Peyer's patch (tissue), 4 donors: ENCODE measurements around the gene KRTAP4-1. TPM values are rescaled to one million over a fixed set of nuclear protein-coding genes. Genes with fewer than 3 reads are reported as not detected.

ENCODE experiments used
- DNase-seq, 3 donors: peaks; one replicate each; pipeline ENCODE4 v3.0.0-alpha.2; 2017 to 2019
- H3K27ac ChIP-seq, 4 donors: fragments of 200-600 bp; sonication (generic); one replicate each; pipeline ENCODE4 v1.5.1; 2016 to 2019
- H3K27me3 ChIP-seq, 2 donors: fragments of 200-600 bp; sonication (generic); one replicate each; pipeline ENCODE4 v1.5.1; 2019
- H3K36me3 ChIP-seq, 3 donors: fragments of 200-600 bp; sonication (generic); one replicate each; pipeline ENCODE4 v1.5.1; 2016 to 2019
- H3K4me1 ChIP-seq, 4 donors: fragments of 200-600 bp; sonication (generic); one replicate each; pipeline ENCODE4 v1.5.1; 2016 to 2019
- H3K4me3 ChIP-seq, 4 donors: fragments of 200-600 bp; sonication (generic); 1 replicate in 3 of 4; 2 replicates in 1 of 4; pipeline ENCODE4 v1.5.1; 2016 to 2019; ENCODE audit warnings: mild to moderate bottlenecking in 1 of 4
- H3K9me3 ChIP-seq, 4 donors: fragments of 200-600 bp; sonication (generic); one replicate each; pipeline ENCODE4 v1.5.1; 2016 to 2019; ENCODE audit warnings: mild to moderate bottlenecking in 1 of 4
- CTCF ChIP-seq, 6 experiments: fragments of 450-650 bp in 4 of 6; fragments of 200-600 bp in 2 of 6; sonication (generic) in 1 of 6; IDR thresholded peaks; one replicate each; pipeline ENCODE4 v1.5.1; 2017 to 2019; ENCODE audit warnings: antibody characterized with exemption in 6 of 6, mild to moderate bottlenecking in 3 of 6, moderate library complexity in 1 of 6
- POLR2A ChIP-seq, 2 donors: fragments of 450-650 bp; IDR thresholded peaks; one replicate each; pipeline ENCODE4 v1.5.1; 2017; ENCODE audit warnings: antibody characterized with exemption in 2 of 2, mild to moderate bottlenecking in 2 of 2, moderate library complexity in 2 of 2
- total RNA-seq, 4 donors: library from RNA; depleted of rRNA; stranded (reverse); fragments of >200 nt; gene quantifications; one replicate each; pipeline ENCODE4 v1.1.0, GENCODE V29; 2016

Gene KRTAP4-1
- total RNA-seq, 4 donors from 2014 or later = not detected

- TF ChIP-seq POLR2A (IDR thresholded peaks at IDR 0.05) (no peak), CTCF (IDR thresholded peaks at IDR 0.05) (no peak)
- H3K36me3 ChIP-seq = no peaks in the 10 kb centered on the region
- H3K27ac ChIP-seq = no peak overlapping the region
- no peaks in the 10 kb centered on the region for H3K27me3 ChIP-seq
- no peaks in the 10 kb centered on the region for H3K9me3 ChIP-seq
- DNase-seq = no peak
- H3K4me3 ChIP-seq = no peak overlapping the region
- no peaks in the 10 kb centered on the region for H3K4me1 ChIP-seq
Observed at GRCh38 chr17:41223821-41224220, 39.1 kb upstream of the KRTAP4-1 start.

- no peak overlapping the region for H3K27ac ChIP-seq
- DNase-seq = no peak
- no peak overlapping the region for H3K4me3 ChIP-seq
- TF ChIP-seq POLR2A (IDR thresholded peaks at IDR 0.05) (no peak), CTCF (IDR thresholded peaks at IDR 0.05) (no peak)
- H3K4me1 ChIP-seq = no peaks in the 10 kb centered on the region
- no peaks in the 10 kb centered on the region for H3K36me3 ChIP-seq
- no peaks in the 10 kb centered on the region for H3K9me3 ChIP-seq
- H3K27me3 ChIP-seq = no peaks in the 10 kb centered on the region
Observed at GRCh38 chr17:41215681-41216080, 31.0 kb upstream of the KRTAP4-1 start.

- Histone ChIP-seq H3K4me3 (no peak overlapping the region), H3K36me3 (no peaks in the 10 kb centered on the region), H3K9me3 (no peaks in the 10 kb centered on the region), H3K4me1 (no peaks in the 10 kb centered on the region), H3K27me3 (no peaks in the 10 kb centered on the region), H3K27ac (no peak overlapping the region)
- no peak for TF ChIP-seq POLR2A (IDR thresholded peaks at IDR 0.05)
- no peak for TF ChIP-seq CTCF (IDR thresholded peaks at IDR 0.05)
- peak in 1 of 3 donors; percentile 49 for DNase-seq
Observed at GRCh38 chr17:41212524-41213169, 27.9 kb upstream of the KRTAP4-1 start.

GRCh38 chr17:41211845-41212466, 27.2 kb upstream of the KRTAP4-1 start:
- TF ChIP-seq CTCF (IDR thresholded peaks at IDR 0.05) (no peak), POLR2A (IDR thresholded peaks at IDR 0.05) (no peak)
- H3K27ac ChIP-seq = no peak overlapping the region
- no peak overlapping the region for H3K4me3 ChIP-seq
- no peaks in the 10 kb centered on the region for H3K4me1 ChIP-seq
- no peaks in the 10 kb centered on the region for H3K36me3 ChIP-seq
- H3K27me3 ChIP-seq = no peaks in the 10 kb centered on the region
- no peaks in the 10 kb centered on the region for H3K9me3 ChIP-seq
- peak in 1 of 3 donors; percentile 51 for DNase-seq

GRCh38 chr17:41199421-41200078, 14.8 kb upstream of the KRTAP4-1 start:
- Histone ChIP-seq H3K4me3 (no peak overlapping the region), H3K4me1 (no peaks in the 10 kb centered on the region), H3K27me3 (no peaks in the 10 kb centered on the region), H3K36me3 (no peaks in the 10 kb centered on the region), H3K9me3 (no peaks in the 10 kb centered on the region), H3K27ac (no peak overlapping the region)
- TF ChIP-seq CTCF (IDR thresholded peaks at IDR 0.05) (no peak), POLR2A (IDR thresholded peaks at IDR 0.05) (no peak)
- no peak for DNase-seq
